Testis (tissue), 2 donors: ENCODE data around the gene ZNF570.

Experiments
- CTCF ChIP-seq, 3 experiments: fragments of 450-650 bp in 2 of 3; fragments of 200-600 bp in 1 of 3; sonication (generic) in 1 of 3; IDR thresholded peaks; one replicate each; pipeline ENCODE4 v1.5.1; 2016 to 2019; ENCODE audit warnings: antibody characterized with exemption in 3 of 3, mild to moderate bottlenecking in 2 of 3, moderate library complexity in 1 of 3
- POLR2A ChIP-seq: fragments of 450-650 bp; IDR thresholded peaks from one replicate; pipeline ENCODE4 v1.6.1; 2017; ENCODE audit warnings: antibody characterized with exemption, mild to moderate bottlenecking, moderate library complexity

- no peak for TF ChIP-seq CTCF (IDR thresholded peaks at IDR 0.05)
- TF ChIP-seq POLR2A = no peak
Observed at GRCh38 chr19:37507167-37507464, 38.0 kb downstream of the ZNF570 start.
